GM21737 (cell line): ENCODE results near the gene NRAS.

Experiments
- ATAC-seq: cut with Tn5 transposase; IDR thresholded peaks from one replicate; pipeline ENCODE4 v1.9.1; 2021; ENCODE audit warnings: mild to moderate bottlenecking, moderate library complexity; ENCODE audit not compliant: unreplicated experiment

NRAS gene

DNA sequence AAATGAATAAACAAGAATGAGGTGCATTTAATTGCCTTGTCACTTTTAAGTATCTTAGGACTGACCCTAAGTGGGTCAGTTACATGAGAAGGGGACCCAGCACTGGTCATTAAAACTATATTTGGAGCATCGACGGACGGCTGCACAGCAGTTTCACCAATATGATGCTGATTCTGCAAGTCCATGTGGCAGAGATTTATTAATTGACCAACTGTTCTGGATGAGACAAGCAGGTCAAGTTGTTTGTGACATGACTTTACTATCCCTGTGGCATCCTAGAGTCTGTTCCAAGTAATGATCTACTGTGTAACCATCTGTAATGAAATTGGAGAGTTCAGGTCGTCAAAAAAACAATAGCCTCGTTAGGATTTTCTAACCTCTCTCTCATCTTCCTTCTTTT is 30.7 kb downstream of the NRAS start:
- no peak for ATAC-seq

DNA sequence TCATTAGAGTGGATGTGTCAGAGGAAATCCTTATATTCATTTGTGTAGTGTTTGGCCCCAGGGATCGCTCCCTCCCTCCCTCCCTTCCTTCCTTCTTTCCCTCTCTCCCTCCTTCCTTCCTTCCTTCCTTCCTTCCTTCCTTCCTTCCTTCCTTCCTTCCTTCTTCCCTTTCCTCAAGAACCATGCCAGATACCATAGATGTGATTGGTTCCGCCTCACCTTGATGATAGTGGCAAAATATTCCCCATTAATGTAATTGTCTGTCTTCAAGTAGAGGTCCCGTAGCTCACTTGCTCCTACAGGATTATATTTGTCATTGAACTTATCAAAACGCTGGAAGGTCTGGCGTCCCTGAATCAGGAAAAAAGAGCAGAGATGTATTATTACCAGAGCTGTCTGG is 38.9 kb downstream of the NRAS start:
- no peak for ATAC-seq

DNA sequence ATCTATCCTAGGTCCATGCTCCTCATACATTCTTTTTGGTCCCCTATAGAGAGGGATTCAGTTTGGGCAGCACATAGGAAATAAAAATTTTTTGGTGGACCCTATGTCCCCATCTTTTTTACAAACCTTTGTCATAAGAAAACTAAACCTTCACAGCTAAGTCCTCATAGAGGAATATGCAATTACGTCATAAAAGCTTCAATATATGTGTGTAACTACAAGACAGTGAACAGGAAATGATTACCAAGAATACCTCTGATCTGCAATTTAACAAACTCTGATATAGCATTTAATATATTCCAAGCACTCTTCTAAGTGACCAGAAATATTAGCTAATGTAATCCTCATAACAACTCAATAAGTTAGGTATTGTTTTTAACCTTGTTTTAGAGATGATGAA is 40.5 kb downstream of the NRAS start:
- ATAC-seq: no peak

DNA sequence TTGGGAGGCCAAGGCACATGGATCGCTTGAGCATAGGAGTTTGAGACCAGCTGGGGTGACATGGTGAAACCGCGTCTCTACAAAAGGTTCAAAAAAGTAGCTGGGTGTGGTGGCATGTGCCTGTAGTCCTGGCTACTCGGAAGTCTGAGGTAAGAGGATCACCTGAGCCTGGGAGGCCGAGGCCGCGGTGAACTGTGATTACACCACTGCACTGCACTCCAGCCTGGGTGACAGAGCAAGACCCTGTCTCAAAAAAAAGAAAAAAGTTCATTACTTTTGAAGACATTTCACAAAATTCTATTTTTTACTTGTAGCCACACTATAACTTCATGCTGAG is 44.7 kb downstream of the NRAS start:
- ATAC-seq: no peak

DNA sequence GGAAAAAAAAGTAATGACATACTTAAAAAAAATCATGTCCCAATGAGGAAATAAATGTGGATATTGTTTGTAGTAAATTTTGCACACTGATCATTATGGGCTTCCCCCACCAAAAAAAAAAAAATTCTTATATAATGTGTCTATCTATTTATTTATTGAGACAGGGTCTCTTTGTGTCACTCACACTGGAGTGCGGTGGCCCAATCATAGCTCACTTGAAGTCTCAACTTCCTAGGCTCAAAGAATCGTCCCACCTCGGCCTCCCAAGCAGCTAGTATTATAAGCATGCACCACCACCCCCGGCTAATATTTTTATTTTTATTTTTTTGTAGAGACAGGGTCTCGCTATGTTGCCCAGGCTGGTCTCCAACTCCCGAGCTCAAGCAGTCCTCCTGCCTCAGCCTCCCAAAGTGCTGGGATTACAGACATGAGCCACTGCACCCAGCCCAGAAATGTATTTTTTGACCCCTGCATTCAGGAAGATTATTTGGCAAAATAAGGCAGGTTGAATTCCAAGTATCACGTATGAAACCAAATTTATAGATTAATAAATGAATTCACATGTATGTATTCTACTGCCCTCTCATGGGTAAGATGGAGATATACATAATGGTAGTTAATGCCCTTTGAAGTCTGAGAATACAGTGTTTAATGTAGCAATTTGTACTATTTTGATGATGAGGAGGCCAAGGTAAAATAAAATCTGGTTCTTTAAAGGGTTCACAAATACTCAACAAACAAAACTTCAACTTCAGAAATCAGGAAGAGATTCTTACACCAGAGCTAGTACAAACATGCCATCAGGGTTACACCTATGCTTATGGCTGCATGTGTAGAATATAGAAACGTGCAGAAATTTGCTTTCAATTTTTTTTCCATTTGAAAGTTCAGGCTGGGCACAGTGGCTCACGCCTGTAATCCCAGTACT is 45.3 kb downstream of the NRAS start:
- ATAC-seq: no peak

DNA sequence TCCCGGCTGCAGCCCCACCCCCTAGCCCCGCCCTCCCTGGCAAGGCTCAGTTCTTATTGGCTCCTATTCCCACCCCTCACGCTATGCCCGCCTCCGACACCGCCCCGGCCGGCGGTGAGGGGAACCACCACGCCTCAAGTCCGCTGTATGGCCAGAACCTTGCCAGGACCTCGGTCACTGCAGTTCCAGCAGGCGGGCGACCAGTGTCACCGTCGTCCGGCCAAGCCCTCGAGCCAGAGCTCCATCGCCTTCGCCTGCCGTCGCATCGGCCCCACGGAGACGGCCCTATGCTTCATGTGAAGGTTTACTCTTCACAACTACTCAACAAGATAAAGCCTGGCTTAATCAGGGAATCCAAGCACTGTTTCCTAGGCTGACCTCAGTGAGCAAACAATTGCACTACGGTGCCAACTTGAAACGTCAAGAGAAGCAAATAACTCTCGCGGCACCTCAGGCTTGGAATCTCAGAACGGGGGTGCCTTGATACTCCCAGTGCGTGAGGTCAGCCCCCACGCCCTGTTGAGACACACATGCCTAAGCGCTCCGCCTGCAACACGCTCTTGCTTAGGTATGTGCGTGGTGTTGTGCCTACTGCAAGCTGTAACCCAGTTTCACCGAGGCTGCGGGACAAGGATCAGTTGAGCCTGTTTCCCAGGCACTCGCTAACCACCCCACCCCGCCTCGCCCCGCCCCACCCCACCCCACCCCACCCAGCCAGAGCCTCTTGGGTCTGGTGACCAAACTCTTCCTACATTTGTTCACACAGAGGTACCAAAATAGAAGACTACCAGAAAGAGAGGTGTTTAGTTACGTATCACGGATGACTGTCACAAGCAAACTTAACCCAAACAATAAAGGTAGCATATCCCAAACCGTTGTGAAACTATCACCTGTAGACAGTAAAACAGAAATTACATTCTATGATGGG is 46.2 kb downstream of the NRAS start:
- ATAC-seq: peak; percentile 99

DNA sequence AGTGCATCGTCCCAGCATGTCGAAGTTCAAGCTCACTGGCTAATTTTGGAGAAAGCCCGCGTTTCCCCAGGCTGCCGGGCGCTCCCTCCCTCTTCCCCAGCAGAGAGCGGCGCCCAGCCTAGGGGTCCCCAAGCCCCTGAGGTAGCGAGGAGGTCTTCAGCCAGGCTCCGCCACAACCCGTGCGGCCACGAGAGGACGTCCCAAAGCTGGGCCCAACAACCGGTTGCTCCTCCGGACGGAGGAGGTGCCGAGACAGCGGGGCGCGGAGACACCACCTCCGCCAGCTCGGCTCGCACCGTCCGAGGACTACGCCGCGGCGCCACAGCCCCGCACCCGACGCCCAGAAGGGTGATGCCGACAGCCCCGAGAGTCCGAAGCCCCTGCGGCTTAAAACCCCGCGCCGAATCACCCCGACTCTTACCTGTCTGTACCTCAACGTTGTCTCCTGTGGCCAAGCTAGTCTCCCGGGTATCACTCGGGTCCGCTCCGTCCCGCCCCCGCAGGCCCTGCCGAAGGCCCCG is 46.9 kb downstream of the NRAS start, which contains the start of gene DENND2C:
TSS of gene DENND2C (minus strand) at position 488 of the 521 bp plus-strand sequence. CDS start 44,065 bp downstream, outside the sequence.
- peak; percentile 48 for ATAC-seq

DNA sequence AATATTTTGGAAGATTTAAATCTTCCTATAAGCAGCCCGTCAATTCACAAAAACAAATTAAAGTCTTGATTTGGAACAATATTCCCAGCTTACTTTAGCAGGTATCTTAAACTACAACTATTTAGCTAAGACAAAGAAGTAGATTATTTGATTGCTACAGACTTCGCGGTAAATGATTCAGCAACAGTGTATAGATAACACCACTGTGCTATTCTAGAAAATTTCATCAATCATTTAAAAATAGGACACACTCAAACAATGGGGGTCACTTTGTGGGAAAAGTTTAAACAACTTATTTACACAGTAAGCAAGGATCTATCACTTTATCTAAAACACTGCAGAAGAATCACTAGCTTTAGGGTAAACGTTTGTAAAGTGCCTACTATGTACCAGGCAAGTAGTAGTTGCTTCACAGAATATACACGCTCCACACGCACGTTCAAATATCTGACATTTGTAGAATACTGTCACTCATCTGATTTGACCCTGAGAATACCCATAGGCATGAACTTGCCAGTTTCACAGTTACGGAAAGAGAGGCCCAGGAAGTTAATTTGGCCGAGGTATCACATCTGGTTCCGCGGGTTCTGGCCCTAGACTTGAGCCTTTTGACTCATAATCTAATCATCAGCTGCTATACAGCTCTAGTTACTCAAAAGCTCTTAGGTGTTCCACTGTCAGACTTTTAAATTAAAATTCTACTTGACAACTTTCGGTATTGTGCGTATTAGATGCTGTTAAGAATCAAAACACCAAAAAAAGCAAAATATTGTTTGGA is 47.6 kb downstream of the NRAS start:
- no peak for ATAC-seq

DNA sequence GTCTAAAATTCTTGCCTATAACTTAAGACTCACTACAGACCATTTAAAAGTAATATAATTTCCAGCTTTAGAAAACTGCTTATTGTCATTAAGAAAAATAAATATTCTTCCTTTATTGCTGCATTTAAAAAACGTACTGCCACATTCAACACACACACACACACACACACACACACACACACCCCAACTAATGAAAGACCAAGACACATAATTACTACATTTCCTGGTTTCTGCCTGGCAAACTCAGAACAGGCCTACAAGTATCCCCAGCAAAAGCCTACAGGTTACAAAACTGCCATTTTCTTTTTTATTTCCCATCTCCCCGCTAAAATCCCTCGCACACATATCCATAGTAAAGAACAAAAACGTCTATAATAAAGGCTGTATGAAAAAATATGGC is 48.2 kb downstream of the NRAS start:
- no peak for ATAC-seq

DNA sequence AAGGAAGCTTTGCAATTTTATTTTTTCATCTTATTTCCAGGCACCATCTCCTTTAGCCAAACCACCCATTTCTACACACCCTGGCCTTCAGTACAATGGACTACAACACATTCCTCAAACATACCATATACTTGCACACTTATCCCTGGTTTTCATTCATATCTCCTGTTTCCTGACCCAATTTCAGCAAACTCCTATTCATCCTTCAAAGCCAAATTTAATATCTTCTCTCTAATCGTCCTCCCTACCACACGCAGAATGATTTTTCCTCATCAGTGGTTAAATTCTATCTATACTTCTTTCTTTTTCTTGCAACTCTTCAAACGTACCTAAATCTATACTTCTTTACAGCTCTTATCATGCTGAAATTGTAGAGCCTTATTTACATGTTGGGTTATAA is 49.6 kb downstream of the NRAS start:
- ATAC-seq: no peak

DNA sequence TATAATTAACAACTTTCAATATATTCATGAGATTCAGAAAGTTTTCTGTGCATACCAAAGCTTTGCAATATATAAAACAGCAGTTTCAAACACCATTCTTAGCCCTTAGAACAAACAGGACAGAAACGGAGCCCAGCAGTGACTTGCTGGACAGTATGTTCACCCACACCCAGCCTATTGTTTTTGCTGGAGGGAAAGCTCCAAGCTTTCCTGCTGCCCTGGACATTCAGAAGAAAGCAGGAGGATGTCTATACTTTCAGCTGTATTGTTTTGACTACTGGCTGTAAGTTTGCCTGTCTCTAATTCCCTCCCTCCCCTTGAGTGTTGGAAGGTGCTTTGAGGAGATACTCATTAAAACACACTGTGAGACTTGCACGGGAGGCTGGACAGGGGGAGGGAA is 56.3 kb downstream of the NRAS start:
- ATAC-seq: no peak
